GM12874 (cell line): ENCODE results near the gene ATF6B.

Source experiments
- CTCF ChIP-seq: IDR thresholded peaks from 2 replicates; pipeline ENCODE4 v1.5.1; 2011; ENCODE audit warnings: low read depth, mild to moderate bottlenecking, control low read depth, low read length, moderate library complexity; ENCODE audit not compliant: insufficient read depth

ATF6B gene

GRCh38 chr6:32149092-32149755 is 21.2 kb upstream of the ATF6B start:
- TF ChIP-seq CTCF = no peak

- no peak for TF ChIP-seq CTCF
Observed at GRCh38 chr6:32148289-32149091, 20.4 kb upstream of the ATF6B start.

- no peak for TF ChIP-seq CTCF
Observed at GRCh38 chr6:32147401-32148132, 19.5 kb upstream of the ATF6B start.

GRCh38 chr6:32146687-32147086 is 18.6 kb upstream of the ATF6B start:
- no peak for TF ChIP-seq CTCF

GRCh38 chr6:32146287-32146686 is 18.2 kb upstream of the ATF6B start:
- TF ChIP-seq CTCF = no peak

GRCh38 chr6:32140420-32141046 is 12.5 kb upstream of the ATF6B start:
- TF ChIP-seq CTCF = no peak

- TF ChIP-seq CTCF = no peak
Observed at GRCh38 chr6:32139590-32139989, 11.5 kb upstream of the ATF6B start.
